Fibroblast of peridontal ligament (primary cell): ENCODE results near the gene C1QTNF3.
A peak's percentile ranks its signal among the peaks of the same experiment; 100 is the strongest.

Source experiments
- DNase-seq: peaks from one replicate; pipeline ENCODE4 v3.0.0-alpha.2; 2010; ENCODE audit errors: extremely low read depth

C1QTNF3 gene

DNA sequence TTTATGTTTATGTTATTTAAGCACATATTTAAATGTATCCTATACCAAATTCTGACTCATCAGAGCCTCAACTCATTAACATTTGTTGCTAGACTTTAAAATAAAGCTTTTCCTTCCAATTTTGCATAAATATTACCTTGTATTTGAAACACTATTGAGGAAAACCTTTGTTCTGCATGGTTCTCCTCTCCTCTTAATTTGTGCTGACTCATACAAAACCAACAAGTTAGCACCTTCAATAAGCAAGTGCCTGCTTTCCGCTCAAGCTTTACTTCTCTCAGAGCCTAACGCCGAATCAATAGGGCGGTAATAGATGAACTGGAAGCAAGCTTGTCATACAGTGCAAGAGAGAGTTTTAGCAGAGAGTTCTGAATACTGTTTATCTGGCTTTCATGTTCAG is 43.0 kb downstream of the C1QTNF3 start:
- DNase-seq = no peak

DNA sequence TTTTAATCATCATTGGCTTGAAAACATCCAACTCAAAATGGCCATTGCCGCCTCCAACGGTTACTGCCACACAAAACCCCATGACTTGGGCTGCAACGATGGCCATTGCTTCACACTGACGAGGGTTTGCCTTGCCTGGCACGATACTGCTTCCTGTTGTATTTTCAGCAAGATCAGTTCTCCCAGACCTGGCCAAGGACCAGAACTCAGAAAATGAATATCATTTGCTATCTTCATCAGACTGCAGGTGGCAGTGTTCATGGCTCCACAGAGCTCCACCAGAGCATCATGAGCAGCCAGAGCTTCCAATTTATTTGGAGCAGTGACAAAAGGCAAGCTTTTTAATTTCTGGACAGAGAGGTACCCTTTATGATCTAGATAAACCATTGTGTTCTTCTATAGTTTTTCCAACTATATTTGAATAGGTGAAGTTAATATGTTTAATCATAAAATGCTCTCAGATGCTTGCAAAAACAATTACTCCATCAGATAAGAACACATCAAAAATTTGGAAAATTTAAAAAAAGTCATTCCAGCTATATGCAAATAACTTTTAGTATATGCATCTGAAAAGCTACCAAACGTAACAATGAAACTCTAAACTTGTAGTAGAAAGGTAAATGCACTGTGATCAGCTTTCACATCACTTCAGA is 45.6 kb downstream of the C1QTNF3 start:
- DNase-seq = peak; percentile 95

DNA sequence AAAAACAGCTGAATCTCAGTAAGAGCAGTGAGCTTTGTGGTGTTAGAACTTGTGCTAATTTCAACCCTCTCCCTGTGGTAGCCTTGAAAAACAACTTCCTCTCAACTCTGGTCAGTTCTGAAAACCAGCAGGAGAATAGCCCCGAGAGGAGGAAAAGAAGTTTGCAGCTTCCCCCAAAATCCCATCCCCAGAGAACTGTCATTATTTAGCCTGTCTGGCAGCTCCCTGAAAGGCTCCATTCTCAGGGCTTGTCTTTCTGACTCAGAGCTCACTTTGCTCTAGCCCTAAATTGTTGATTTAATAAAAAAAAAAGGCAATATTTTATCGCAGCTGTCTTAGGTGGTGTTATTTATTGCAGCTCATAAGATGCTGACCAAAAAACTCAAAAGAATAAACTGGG is 47.1 kb downstream of the C1QTNF3 start:
- DNase-seq = peak; percentile 15

DNA sequence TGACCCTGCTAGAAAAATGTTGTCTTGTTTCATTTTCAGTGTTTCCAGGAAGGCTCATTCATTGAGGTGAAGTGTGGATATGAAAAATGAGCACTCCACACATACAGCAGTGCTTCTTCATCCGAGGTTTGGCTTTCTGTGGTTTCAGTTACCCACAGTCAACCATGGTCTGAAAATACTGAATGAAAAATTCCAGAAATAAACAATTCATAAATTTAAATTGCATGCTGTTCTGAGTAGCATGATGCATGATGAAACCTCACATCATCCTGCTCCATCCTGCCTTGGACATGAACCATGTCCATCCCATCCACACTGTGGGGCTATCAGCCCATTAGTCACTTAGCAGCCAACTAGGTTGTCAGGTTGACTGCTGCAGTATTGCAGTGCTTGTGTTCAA is 48.2 kb downstream of the C1QTNF3 start:
- DNase-seq = peak; percentile 92

DNA sequence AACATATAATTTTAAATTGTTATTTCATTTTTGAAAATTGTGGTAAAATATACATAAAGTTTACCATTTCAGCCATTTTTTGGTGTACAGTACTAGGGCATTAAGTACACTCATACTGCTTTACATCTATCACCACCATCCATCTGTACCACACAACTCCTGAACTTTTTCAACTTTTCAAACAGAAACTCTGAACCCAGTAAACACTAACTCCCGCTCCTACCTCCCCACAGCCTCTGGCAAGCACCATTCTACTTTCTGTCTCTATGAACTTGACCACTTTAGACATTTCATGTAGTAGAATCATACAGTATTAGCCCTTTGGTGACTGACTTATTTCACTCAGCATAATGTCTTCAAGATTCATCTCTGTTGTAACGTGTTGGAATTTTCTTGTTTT is 50.1 kb downstream of the C1QTNF3 start:
- no peak for DNase-seq

DNA sequence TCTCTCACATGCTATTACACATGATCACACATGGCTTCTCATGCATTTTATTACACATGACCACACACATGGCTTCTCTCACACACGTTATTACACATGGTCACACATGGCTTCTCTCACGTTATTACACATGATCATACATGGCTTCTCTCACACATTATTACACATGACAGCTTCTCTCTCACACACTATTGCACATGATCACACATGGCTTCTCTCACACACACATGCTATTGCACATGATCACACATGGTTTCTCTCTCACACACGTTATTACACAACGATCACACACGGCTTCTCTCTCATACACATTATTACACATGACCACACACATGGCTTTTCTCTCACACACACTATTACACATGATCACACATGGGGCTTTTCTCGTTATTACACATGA is 57.6 kb downstream of the C1QTNF3 start:
- DNase-seq = no peak

DNA sequence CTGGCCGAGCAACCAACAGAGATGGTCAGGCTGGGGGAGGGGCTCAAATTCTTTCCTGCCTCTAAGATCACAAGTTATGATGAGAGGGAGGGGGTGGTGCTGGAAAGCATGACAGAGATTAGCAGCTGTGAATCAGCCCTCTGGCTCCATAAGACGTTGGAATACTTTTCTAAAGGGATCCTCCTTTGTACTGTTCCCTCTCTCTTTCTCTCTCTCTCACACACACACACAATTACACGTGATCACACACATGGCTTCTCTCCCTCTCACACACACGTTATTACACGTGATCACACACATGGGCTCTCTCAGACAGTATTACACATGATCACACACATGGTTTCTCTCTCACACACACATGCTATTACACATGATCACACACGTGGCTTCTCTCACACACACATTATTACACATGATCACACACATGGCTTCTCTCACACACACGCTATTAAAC is 58.3 kb downstream of the C1QTNF3 start, which contains the start of gene SLC45A2:
SLC45A2 (minus strand) TSS at position 23 of the 454 bp plus-strand sequence. CDS start 110 bp downstream, outside the sequence.
- DNase-seq = peak; percentile 17

DNA sequence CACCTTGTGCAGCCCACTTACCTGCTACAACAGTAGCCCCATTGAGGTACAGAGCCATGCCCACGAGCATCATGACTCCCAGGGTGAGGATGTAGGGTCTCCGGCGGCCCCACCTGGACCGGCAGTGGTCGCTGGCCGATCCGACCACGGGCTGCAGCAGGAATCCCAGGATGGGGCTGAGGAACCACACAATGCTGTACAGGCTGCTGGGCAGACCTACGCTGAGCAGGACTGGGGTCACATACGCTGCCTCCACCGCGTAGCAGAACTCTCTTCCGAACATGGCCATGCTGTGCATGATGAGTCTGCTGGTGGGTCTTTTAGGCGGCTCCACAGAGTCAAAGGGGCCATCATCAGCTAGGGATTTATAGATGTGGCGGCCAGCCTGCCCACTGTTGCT is 58.8 kb downstream of the C1QTNF3 start:
- DNase-seq = no peak

DNA sequence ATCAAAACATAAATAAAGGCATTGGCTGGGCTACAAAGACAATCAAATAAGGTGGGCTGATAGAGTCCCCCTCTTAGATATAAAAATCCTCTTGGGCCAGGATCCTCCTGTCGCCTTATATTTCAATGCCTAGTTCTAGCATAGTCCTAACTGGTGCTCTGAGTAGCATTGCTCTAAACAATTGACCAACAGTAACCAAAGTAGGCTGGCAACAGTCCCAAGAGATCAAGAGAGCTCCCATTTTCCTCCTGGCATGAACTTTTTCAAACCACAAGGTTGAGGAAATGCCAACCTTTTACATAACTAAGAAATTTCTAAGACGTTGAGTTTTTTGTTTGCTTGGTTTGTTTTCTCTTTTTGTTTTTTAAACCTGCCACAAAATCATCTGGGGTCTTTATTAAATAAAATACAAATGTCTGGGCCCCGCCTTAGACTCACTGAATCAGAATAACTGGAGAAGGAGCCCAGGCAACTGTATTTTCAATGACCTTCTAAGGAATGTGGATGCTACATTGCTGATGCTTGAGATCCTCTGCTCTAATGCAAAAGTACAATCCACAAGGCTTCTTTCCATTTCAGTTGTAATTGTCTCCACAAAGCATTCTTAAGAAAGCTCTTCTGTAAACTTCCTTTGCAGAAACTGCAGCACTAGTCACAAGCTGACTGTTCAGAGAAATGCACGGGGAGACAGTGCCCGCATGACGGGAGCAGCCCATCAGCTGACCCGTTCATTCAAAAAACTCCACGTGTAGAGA is 61.4 kb downstream of the C1QTNF3 start:
- DNase-seq = peak; percentile 88

DNA sequence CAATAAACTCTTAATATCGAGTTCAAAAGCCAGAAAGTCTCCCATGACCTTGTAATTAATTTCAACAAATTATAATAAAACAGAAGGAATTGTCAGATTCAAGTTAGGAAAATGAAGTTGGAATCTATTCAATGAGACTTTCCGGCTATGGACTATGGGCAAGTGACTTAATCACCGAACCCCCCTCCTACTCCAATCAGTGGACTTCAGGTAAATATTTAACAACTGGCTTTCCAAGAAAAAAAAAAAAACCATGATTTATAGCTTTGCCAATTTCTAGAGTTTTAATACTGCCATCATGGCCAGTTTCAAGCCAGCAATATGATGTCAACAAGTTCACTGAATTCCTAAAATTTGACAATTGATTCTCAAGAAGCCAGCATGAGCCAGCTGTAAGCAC is 63.0 kb downstream of the C1QTNF3 start:
- no peak for DNase-seq

DNA sequence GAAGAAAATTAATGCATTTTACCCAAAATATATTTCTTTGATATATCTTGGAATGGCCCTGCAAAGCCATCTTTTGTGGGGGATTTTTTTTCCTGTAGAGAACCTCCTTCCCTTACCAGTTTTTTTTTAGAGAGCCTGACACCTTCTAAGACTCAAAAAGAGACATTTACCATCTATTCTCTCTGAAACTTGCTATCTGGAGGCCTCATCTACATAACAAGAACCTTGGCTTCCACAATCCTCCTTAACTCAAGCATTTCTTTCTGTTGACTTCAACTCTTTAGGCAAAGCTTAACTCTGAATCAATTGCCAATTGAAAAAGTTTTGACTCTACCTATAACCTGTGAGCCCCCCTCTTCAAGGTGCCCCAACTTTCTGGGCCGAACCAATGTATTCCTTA is 64.7 kb downstream of the C1QTNF3 start:
- DNase-seq = no peak

DNA sequence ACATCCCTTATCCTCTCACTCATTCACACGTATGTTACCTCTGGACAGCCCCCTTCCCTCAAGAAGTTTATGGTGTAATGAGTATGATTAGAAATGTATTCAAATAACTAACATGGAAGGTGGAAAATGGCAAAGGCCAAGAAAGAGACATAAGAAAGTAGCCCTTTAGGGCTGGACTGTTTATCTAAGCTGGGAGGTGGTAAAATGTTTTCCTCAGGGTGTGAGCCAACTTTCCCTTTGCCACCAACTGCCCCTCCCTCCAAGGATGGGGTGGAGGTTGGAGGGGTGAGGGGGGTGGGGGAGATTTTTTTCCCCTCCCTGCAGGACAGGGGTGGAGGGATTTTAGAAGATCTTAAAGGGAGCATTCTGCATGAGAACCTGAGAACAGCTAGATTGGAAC is 66.7 kb downstream of the C1QTNF3 start:
- no peak for DNase-seq

DNA sequence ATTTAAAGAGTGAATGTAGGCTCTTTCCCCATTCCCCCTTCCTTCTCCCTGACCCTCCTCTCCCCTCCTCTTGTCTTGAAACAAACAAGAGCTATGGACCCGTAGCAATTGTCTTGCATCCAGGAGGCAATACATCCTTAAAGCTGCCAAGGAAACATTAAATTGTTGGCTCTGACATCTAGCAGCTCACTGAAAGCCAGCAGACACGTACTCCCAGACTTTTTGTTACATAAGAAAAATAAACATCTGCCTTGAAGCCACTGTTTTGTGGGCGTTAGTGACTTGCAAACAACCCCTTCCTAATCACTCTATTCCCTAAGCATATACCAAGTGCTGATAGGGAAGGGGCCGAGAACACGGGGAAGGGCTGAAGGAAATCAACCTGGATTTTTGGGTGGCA is 67.2 kb downstream of the C1QTNF3 start:
- DNase-seq = peak; percentile 66

DNA sequence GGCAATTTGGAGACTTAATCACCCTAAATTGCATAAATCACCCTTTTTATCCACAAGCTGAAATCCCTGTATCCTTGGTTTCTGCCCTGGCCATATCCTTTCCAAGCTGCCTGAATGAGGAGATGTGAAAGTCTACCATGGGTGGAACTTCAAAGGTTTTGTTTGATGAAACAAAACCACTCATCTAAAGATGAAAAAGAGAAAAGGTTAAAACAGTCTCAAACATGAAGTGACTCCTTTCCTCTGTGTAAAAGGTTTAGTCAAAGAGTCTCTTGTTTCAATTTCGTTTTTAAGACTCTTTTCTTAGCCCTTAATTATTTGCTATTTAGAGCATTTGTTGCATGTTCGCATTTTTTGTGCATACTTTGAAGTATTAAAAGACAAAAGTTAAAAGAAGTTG is 69.7 kb downstream of the C1QTNF3 start:
- no peak for DNase-seq

DNA sequence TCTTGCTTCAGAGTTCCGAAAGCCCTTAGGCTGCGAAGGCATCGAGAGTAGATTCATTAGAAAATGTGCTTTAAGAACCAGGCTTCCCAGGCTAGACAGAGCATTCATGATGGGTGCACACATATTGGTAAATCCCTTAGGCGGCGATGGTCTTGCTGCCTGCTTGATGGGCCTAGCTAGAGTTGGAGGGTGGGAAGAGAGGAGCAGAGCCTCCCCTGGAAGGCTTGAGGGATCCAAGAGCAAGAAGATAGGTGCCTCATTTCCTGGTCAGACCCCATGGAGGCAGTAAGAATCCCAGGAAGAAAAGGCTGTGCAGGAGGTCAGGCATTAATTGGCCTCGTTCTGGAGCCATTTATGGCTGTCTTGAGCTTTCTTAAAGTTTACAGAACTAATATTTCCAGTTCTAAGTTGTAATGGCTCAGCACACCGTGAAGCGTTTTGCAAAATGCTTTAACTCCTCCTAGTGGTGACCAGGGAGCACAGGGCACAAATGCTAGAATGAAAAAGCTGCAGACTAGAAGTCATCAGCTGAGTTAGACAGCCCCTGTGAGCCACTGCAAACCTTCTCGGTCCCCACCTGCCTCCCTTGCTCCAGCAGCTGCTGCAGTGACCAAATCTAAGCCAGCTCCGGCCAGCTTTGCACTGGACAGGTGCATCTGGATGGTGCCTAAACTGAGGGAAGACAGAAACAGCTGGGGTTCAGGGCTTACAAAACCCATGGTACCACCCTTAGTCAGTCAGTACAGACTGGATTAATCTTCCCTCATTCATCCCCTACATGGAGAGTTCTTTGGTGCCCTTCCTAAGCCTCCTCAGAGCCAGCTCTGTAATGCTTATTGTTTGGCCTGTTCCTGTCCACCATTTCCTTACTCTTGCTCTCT is 73.2 kb downstream of the C1QTNF3 start:
- peak; percentile 80 for DNase-seq

DNA sequence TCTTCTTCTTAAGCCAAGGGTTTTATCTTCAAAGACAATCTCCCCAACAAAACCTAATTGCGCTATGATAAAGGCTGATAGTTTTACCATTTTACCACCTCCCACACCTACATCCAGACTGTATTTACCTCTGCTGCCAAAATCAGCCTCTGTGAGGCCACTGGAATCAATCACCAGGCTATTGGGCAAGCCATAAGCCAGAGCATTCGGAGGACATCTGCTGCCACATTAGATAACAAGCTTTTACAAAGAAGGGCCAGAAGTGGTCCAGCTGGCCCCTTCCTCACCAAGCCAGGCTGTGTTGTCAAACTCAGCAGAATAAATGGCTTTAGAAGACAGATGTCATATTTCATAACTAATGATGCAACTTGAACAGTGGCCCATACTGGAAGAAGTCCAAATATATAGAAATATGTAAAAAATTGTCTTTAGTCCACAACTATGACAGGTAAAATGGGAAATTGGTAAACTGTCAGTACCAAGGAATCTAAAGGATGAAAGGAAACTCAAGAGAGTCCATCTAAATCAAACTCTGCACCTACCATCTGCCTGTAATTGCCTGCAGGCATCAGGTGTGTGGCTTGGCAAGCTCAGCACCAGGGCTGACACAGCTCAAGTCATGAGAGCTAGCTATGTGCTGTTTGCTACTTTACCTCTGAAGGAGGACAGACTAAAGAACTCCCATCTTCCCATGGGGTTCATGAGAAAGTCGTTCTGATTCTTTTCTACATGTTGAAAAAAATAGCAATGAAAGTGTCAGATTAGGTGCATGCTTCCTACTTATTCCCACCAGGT is 74.6 kb downstream of the C1QTNF3 start:
- DNase-seq = no peak
